M059J (cell line): ENCODE results near the gene RIMBP2. TPM values are rescaled to one million over a fixed set of nuclear protein-coding genes. Genes with fewer than 3 reads are reported as not detected.

Experiments used
- DNase-seq: peaks from one replicate; pipeline ENCODE4 v3.0.0-alpha.2; 2012; ENCODE audit warnings: low read depth
- total RNA-seq: library from RNA; depleted of rRNA; stranded (reverse); fragments of >200 nt; shearing (Covaris generic); gene quantifications from 2 replicates; pipeline ENCODE4 v1.2.3, GENCODE V29; 2014

The RIMBP2 gene
- total RNA-seq, 1 experiment from 2014 or later = 0.47 TPM

GRCh38 chr12:130463818-130464670 is 252.1 kb downstream of the RIMBP2 start:
- no peak for DNase-seq

GRCh38 chr12:130463275-130463658 is 252.8 kb downstream of the RIMBP2 start:
- DNase-seq = no peak

GRCh38 chr12:130462558-130463274 is 253.4 kb downstream of the RIMBP2 start:
- DNase-seq = no peak

GRCh38 chr12:130461839-130462557 is 254.1 kb downstream of the RIMBP2 start:
- no peak for DNase-seq

- DNase-seq = no peak
These were observed 254.7 kb downstream of the RIMBP2 start for GRCh38 chr12:130461447-130461815.

GRCh38 chr12:130460611-130461446 is 255.3 kb downstream of the RIMBP2 start:
- DNase-seq = no peak

- no peak for DNase-seq
These were observed 256.2 kb downstream of the RIMBP2 start for GRCh38 chr12:130459916-130460315.

GRCh38 chr12:130458341-130458740 is 257.8 kb downstream of the RIMBP2 start:
- no peak for DNase-seq

GRCh38 chr12:130457215-130457614 is 258.9 kb downstream of the RIMBP2 start:
- no peak for DNase-seq

GRCh38 chr12:130456375-130457199 is 259.5 kb downstream of the RIMBP2 start:
- DNase-seq = peak; percentile 4

GRCh38 chr12:130455161-130455560 is 260.9 kb downstream of the RIMBP2 start:
- DNase-seq = no peak

- no peak for DNase-seq
These were observed 261.8 kb downstream of the RIMBP2 start for GRCh38 chr12:130454296-130454695.

- no peak for DNase-seq
These were observed 263.6 kb downstream of the RIMBP2 start for GRCh38 chr12:130452546-130452945.

- no peak for DNase-seq
These were observed 264.8 kb downstream of the RIMBP2 start for GRCh38 chr12:130451001-130451930.

GRCh38 chr12:130449291-130449690 is 266.8 kb downstream of the RIMBP2 start:
- no peak for DNase-seq

- DNase-seq = no peak
These were observed 267.9 kb downstream of the RIMBP2 start for GRCh38 chr12:130448044-130448821.

- DNase-seq = no peak
These were observed 268.5 kb downstream of the RIMBP2 start for GRCh38 chr12:130447655-130447965.

GRCh38 chr12:130446846-130447654 is 269.0 kb downstream of the RIMBP2 start:
- no peak for DNase-seq
